Loucy (cell line): ENCODE data around the gene INF2.

Experiments used
- H2AFZ ChIP-seq: fragments of 200-600 bp; sonication (generic); 2 replicates; pipeline ENCODE4 v1.6.0; 2016; ENCODE audit warnings: antibody characterized with exemption, mild to moderate bottlenecking, low read length, moderate library complexity
- H3F3A ChIP-seq: fragments of 200-600 bp; 2 replicates; pipeline ENCODE4 v1.6.0; 2016; ENCODE audit warnings: antibody characterized with exemption, low read depth, mild to moderate bottlenecking
- H3K27me3 ChIP-seq: fragments of 200-600 bp; sonication (generic); 2 replicates; pipeline ENCODE4 v1.6.1; 2014; ENCODE audit warnings: low read length, mild to moderate bottlenecking; ENCODE audit not compliant: insufficient read depth, poor library complexity, severe bottlenecking
- H3K36me3 ChIP-seq: fragments of 200-600 bp; sonication (generic); 2 replicates; pipeline ENCODE4 v1.6.1; 2016; ENCODE audit warnings: low read length; ENCODE audit not compliant: insufficient read depth
- H3K4me1 ChIP-seq: fragments of 200-600 bp; sonication (generic); 2 replicates; pipeline ENCODE4 v1.5.1; 2014; ENCODE audit warnings: low read length, mild to moderate bottlenecking; ENCODE audit not compliant: insufficient read depth, poor library complexity, severe bottlenecking
- H3K4me2 ChIP-seq: fragments of 200-600 bp; sonication (generic); 2 replicates; pipeline ENCODE4 v1.6.0; 2014; ENCODE audit warnings: antibody characterized with exemption, low read length, low read depth, mild to moderate bottlenecking; ENCODE audit not compliant: poor library complexity, severe bottlenecking
- H3K4me3 ChIP-seq: fragments of 200-600 bp; sonication (generic); 2 replicates; pipeline ENCODE4 v1.5.1; 2014; ENCODE audit warnings: low read length, mild to moderate bottlenecking, mixed read lengths; ENCODE audit not compliant: poor library complexity, severe bottlenecking
- H3K79me2 ChIP-seq: fragments of 200-600 bp; sonication (generic); 2 replicates; pipeline ENCODE4 v1.6.1; 2014; ENCODE audit warnings: low read length; ENCODE audit not compliant: insufficient read depth
- H3K9ac ChIP-seq: fragments of 200-600 bp; sonication (generic); 2 replicates; pipeline ENCODE4 v1.6.0; 2014; ENCODE audit warnings: mild to moderate bottlenecking, low read depth, low read length, moderate library complexity; ENCODE audit not compliant: poor library complexity, severe bottlenecking
- H3K9me2 ChIP-seq: fragments of 200-600 bp; sonication (generic); replicated peaks from 2 replicates; pipeline ENCODE4 v1.6.1; 2016; ENCODE audit warnings: low read depth, low read length, mixed read lengths
- H3K9me3 ChIP-seq: fragments of 200-600 bp; sonication (generic); 2 replicates; pipeline ENCODE4 v1.6.1; 2014; ENCODE audit warnings: mild to moderate bottlenecking, antibody characterized with exemption, low read length, low read depth; ENCODE audit not compliant: insufficient read depth
- H4K20me1 ChIP-seq: fragments of 200-600 bp; sonication (generic); 2 replicates; pipeline ENCODE4 v1.6.0; 2014; ENCODE audit warnings: antibody characterized with exemption, low read length, mild to moderate bottlenecking; ENCODE audit not compliant: insufficient read depth, poor library complexity, severe bottlenecking
- CTCF ChIP-seq: fragments of 200-600 bp; sonication (generic); conservative IDR thresholded peaks from 2 replicates; pipeline ENCODE4 v1.5.1; 2014; ENCODE audit warnings: mild to moderate bottlenecking, antibody characterized with exemption, low read length
- EZH2phosphoT487 ChIP-seq: fragments of 200-600 bp; IDR thresholded peaks from 2 replicates; pipeline ENCODE4 v1.6.1; 2018; ENCODE audit warnings: antibody characterized with exemption, mild to moderate bottlenecking, moderate library complexity, borderline replicate concordance

Gene INF2

DNA sequence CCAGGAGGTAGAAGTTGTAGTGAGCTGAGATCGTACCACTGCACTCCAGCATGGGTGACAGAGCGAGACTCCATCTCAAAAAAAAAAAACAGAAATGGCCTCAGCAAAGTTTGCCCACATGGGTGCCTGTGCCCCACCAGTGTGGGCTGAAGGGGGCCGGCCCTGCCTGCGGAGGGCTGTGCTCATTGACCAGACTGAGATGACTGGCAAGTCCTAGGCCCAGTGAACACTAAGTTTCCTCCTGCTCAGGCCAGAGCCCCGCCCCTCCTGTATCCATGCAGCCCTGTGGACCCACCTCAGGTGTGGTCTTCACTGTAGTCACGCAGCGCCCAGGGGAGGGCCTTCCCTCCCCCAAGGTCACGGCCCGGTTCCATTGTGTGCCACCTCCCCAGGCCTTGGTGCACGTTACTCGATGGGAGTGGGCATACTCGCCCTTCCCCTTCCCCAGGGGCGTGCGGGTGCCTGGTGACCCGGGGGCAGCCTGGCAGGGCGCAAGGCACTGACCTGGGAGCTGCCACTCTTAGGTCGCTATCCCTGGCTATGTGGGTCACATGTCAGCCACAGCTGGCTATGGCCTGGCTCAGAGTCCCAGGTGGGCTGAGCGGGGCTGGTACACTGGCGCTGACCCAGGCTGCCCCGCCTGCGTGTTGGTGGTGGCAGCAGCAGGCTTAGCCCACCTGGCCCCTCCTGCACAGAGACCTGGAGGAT is 16.1 kb downstream of the INF2 start:
- no peak overlapping the region for H3K4me2 ChIP-seq
- H3K9ac ChIP-seq = no peak overlapping the region
- no peaks in the 10 kb centered on the region for H3K9me3 ChIP-seq
- H3K9me2 ChIP-seq = no peaks in the 10 kb centered on the region
- no peaks in the 10 kb centered on the region for H3F3A ChIP-seq
- TF ChIP-seq CTCF (no peak), EZH2phosphoT487 (no peak)
- peaks cover 27% of the 10 kb centered on the region for H3K36me3 ChIP-seq
- H3K79me2 ChIP-seq = no peaks in the 10 kb centered on the region
- H3K27me3 ChIP-seq = no peaks in the 10 kb centered on the region
- H4K20me1 ChIP-seq = no peaks in the 10 kb centered on the region
- H3K4me3 ChIP-seq = no peak overlapping the region
- no peak overlapping the region for H2AFZ ChIP-seq
- no peaks in the 10 kb centered on the region for H3K4me1 ChIP-seq

DNA sequence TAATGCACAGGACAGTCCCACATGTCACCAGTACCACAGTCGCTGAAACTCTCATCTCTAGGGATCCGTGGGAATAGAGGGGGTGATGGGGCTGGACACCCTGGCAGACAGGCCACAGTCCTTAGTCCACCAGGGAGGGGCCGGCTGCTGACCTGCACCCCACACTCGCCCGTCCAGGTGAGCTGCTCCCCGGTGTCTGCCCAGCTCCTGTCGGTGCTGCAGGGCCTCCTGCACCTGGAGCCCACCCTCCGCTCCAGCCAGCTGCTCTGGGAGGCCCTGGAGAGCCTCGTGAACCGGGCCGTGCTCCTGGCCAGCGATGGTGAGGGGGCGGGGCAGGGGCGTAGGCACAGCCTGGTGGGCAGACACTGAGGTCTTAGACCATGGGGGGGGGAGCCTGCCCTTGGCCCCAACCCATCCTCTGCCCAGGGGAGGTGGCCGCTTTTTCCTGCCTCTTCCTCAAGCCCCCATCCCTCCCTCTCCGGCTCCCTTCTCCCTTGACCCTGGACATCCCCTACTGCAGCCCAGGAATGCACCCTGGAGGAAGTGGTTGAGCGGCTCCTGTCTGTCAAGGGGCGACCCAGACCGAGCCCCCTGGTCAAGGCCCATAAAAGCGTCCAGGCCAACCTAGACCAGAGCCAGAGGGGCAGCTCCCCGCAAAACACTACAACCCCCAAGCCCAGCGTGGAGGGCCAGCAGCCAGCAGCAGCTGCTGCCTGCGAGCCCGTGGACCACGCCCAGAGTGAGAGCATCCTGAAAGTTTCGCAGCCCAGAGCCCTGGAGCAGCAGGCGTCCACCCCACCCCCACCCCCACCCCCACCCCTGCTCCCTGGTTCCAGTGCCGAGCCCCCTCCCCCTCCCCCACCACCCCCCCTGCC is 17.6 kb downstream of the INF2 start:
- H3K4me2 ChIP-seq = no peak overlapping the region

More for the DNA sequence above, 17.6 kb downstream of the INF2 start:
- no peaks in the 10 kb centered on the region for H3F3A ChIP-seq
- no peaks in the 10 kb centered on the region for H4K20me1 ChIP-seq
- H3K9me2 ChIP-seq = no peaks in the 10 kb centered on the region
- no peaks in the 10 kb centered on the region for H3K27me3 ChIP-seq
- peaks cover 22% of the 10 kb centered on the region for H3K36me3 ChIP-seq
- TF ChIP-seq CTCF (no peak), EZH2phosphoT487 (no peak)
- H3K79me2 ChIP-seq = no peaks in the 10 kb centered on the region
- H2AFZ ChIP-seq = no peak overlapping the region
- no peaks in the 10 kb centered on the region for H3K9me3 ChIP-seq
- no peak overlapping the region for H3K9ac ChIP-seq
- no peaks in the 10 kb centered on the region for H3K4me1 ChIP-seq
- no peak overlapping the region for H3K4me3 ChIP-seq
